ENCODE measurements around the gene EFCAB8.
"Not testable (repeated sequence)": the region's sequence is repeated elsewhere in the genome, so short reads cannot be mapped to it uniquely, and the experiment has no call there.

EFCAB8 gene

GRCh38 chr20:32960222-32960518, 101.4 kb downstream of the EFCAB8 start:
- DNase-seq = no peak

GRCh38 chr20:32960849-32961731, 102.4 kb downstream of the EFCAB8 start:
- DNase-seq = no peak

- DNase-seq = no peak
Observed at GRCh38 chr20:32962053-32962452, 103.3 kb downstream of the EFCAB8 start.

- DNase-seq = not testable (repeated sequence)
Observed at GRCh38 chr20:32962646-32963045, 103.9 kb downstream of the EFCAB8 start.

- no peak for DNase-seq
Observed at GRCh38 chr20:32963176-32963575, 104.5 kb downstream of the EFCAB8 start.

- no peak for DNase-seq
Observed at GRCh38 chr20:32964575-32964974, 105.9 kb downstream of the EFCAB8 start.

- no peak for DNase-seq
Observed at GRCh38 chr20:32965115-32965514, 106.4 kb downstream of the EFCAB8 start.

- no peak for DNase-seq
Observed at GRCh38 chr20:32965581-32966373, 107.1 kb downstream of the EFCAB8 start.

GRCh38 chr20:32966382-32966781, 107.7 kb downstream of the EFCAB8 start:
- no peak for DNase-seq

- DNase-seq = no peak
Observed at GRCh38 chr20:32966881-32967781, 108.4 kb downstream of the EFCAB8 start.

GRCh38 chr20:32967961-32968457, 109.3 kb downstream of the EFCAB8 start:
- DNase-seq = no peak

- DNase-seq = no peak
Observed at GRCh38 chr20:32968478-32969241, 109.9 kb downstream of the EFCAB8 start.

- no peak for DNase-seq
Observed at GRCh38 chr20:32969356-32970114, 110.8 kb downstream of the EFCAB8 start.

- DNase-seq = no peak
Observed at GRCh38 chr20:32970115-32970972, 111.6 kb downstream of the EFCAB8 start.

- DNase-seq = no peak
Observed at GRCh38 chr20:32970973-32971300, 112.2 kb downstream of the EFCAB8 start.

- DNase-seq = no peak
Observed at GRCh38 chr20:32971703-32972161, 113.0 kb downstream of the EFCAB8 start.

GRCh38 chr20:32972181-32973076, 113.7 kb downstream of the EFCAB8 start:
- DNase-seq = no peak

- DNase-seq = no peak
Observed at GRCh38 chr20:32973077-32973717, 114.5 kb downstream of the EFCAB8 start.
